BLaER1 treated with 17β-estradiol and CSF1 and Interleukin-3, amounts not matched to agents 10 nM and 100 nM (cell line): Measurements from ENCODE around the gene MICAL2.
"Not testable (repeated sequence)": the region's sequence is repeated elsewhere in the genome, so short reads cannot be mapped to it uniquely, and the experiment has no call there.

Experiments
- H3K27ac ChIP-seq, 11 experiments: shearing (Covaris generic); formaldehyde crosslinking; 2 replicates each; pipeline ENCODE4 v1.8.1; 2022
- H3K27me3 ChIP-seq, 11 experiments: shearing (Covaris generic); formaldehyde crosslinking; 2 replicates each; pipeline ENCODE4 v1.8.1; 2022
- H3K36me3 ChIP-seq, 11 experiments: shearing (Covaris generic); formaldehyde crosslinking; 2 replicates each; pipeline ENCODE4 v1.8.1; 2022
- H3K4me1 ChIP-seq, 10 experiments: shearing (Covaris generic); formaldehyde crosslinking; 2 replicates each; pipeline ENCODE4 v1.8.1; 2022
- H3K4me2 ChIP-seq, 11 experiments: shearing (Covaris generic); formaldehyde crosslinking; 2 replicates each; pipeline ENCODE4 v1.8.1; 2022
- H3K4me3 ChIP-seq, 10 experiments: shearing (Covaris generic); formaldehyde crosslinking; 2 replicates each; pipeline ENCODE4 v1.8.1; 2022
- H3K9ac ChIP-seq, 11 experiments: shearing (Covaris generic); formaldehyde crosslinking; 2 replicates each; pipeline ENCODE4 v1.8.1; 2022
- H3K9me3 ChIP-seq, 11 experiments: shearing (Covaris generic); formaldehyde crosslinking; replicated peaks in 1 of 11; 2 replicates each; pipeline ENCODE4 v1.8.1; 2022
- H4K20me1 ChIP-seq, 11 experiments: shearing (Covaris generic); formaldehyde crosslinking; 2 replicates each; pipeline ENCODE4 v1.8.1; 2022
- Cebpa-rat ChIP-seq, 11 experiments: shearing (Covaris generic); IDR thresholded peaks; 2 replicates each; pipeline ENCODE4 v1.8.1; 2022

MICAL2 gene

DNA sequence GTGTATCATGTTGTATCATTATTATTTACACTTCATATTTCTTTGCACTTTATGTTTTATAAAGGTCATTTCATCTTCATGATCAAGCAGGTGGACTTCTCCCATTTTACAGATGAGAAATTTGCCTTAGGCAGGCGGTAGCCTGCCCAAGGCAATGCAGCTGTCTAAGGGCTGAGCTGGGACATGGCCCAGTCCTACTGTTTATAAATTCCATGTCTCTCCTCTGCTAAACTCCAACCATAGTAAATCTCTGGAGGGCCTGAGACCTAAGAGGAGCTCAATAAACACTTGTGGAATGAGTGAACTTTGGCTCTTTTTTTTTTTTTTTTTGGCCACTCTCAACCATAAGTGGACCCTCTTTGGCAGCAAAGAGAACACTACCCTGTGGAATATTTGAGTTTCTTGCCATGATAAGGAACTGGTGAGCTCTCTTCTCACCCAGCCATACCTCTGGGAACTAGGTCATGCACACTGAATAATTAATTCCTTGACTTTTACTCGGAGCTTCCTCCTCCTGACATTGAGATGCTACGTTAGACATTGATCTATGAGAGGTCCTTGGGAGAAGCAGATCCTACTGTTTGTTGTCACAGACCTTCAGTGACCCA is 29.9 kb downstream of the MICAL2 start:
- no peak for TF ChIP-seq Cebpa-rat (IDR thresholded peaks at IDR 0.05)
- Histone ChIP-seq H3K36me3 (peaks cover 0 to 11% (median 0%) of the 10 kb centered on the region in 11 experiments; a peak in 4 of 22 replicates), H3K4me1 (peaks cover 22 to 57% (median 30%) of the 10 kb centered on the region in 10 experiments)

DNA sequence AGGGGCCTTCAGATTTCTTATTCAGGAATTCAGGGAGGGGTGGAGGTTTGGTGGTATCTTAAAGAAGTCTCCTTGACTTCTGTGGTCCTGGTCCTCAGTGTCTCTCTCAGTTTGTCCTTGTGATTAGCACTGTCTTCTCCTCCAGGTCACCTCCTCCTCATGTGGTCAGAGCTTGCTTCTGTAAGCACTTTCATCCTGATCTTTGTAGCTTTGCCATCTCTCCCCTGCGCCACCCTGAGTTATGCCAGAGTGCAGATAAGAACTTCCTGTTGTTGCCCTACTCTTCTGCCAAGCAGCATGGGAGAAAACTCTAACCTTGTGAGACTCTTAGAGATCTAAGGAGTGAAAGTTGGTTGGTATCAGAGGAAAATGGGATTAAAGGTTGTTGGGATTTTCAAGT is 30.9 kb downstream of the MICAL2 start:
- peak overlapping the region in 7 of 11 experiments; percentile 0 to 58 (median 22); a peak in 11 of 22 replicates for H3K4me2 ChIP-seq
- no peaks in the 10 kb centered on the region for H3K9me3 ChIP-seq
- TF ChIP-seq Cebpa-rat (IDR thresholded peaks at IDR 0.05) = no peak
- no peak overlapping the region for H3K27ac ChIP-seq
- no peaks in the 10 kb centered on the region for H4K20me1 ChIP-seq
- H3K9ac ChIP-seq = no peak overlapping the region
- H3K36me3 ChIP-seq = peaks cover 0 to 11% (median 0%) of the 10 kb centered on the region in 11 experiments; a peak in 4 of 22 replicates
- H3K27me3 ChIP-seq = no peaks in the 10 kb centered on the region
- no peak overlapping the region for H3K4me3 ChIP-seq
- peaks cover 26 to 59% (median 33%) of the 10 kb centered on the region in 10 experiments for H3K4me1 ChIP-seq

More for the DNA sequence above, 29.9 kb downstream of the MICAL2 start:
- Histone ChIP-seq H3K27ac (no peak overlapping the region), H3K9me3 (no peaks in the 10 kb centered on the region), H3K27me3 (no peaks in the 10 kb centered on the region), H3K4me3 (no peak overlapping the region), H3K9ac (no peak overlapping the region), H4K20me1 (no peaks in the 10 kb centered on the region), H3K4me2 (peak overlapping the region in 2 of 11 experiments; percentile 52 to 58; a peak in 4 of 22 replicates)

DNA sequence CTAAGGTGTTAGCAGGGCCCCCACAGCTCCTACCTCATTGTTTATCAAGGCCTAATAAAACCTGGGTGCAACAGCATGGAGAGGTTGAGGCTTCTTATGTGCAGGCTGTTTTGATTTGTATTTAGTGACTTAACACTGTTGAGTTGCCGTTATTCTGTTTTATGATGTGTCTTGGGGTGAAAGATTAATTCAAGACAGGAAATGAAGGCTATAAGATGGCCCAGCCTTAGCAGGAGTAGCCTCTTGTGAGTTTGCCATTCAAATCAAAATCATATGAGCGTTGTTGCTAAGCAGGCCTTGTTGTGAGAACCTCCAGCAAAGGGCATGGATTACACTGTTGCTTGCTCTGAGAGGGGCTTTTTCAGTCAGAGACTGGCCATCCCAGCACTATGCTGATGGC is 31.8 kb downstream of the MICAL2 start:
- no peak for TF ChIP-seq Cebpa-rat (IDR thresholded peaks at IDR 0.05)
- Histone ChIP-seq H3K4me2 (peak overlapping the region in 3 of 11 experiments; percentile 9 to 58 (median 52); a peak in 5 of 22 replicates), H3K36me3 (peaks cover 0 to 11% (median 0%) of the 10 kb centered on the region in 11 experiments; a peak in 4 of 22 replicates), H3K27me3 (no peaks in the 10 kb centered on the region), H3K9ac (no peak overlapping the region), H3K9me3 (no peaks in the 10 kb centered on the region), H3K27ac (no peak overlapping the region), H3K4me1 (peaks cover 26 to 59% (median 33%) of the 10 kb centered on the region in 10 experiments), H3K4me3 (no peak overlapping the region), H4K20me1 (no peaks in the 10 kb centered on the region)

DNA sequence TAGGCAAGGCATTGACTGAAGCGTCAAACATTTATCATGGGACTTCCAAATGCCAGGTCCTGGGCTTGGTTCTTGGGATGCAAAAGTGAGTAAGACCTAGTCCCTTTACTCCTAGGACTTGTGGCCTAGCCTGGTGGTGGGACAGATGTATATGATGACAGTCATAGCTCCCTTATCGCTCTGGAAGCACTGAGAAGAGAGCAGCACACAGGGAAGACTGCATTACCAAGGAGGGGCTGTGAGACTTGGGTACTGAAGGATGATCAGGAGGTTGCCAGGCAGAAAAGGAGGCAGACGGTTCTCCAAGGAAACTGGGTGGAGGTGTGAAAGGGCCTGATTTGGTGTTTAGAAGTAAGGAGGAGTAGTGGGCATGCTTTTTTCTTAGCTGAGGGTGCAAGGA is 32.5 kb downstream of the MICAL2 start:
- no peaks in the 10 kb centered on the region for H3K27me3 ChIP-seq
- H3K9me3 ChIP-seq = no peaks in the 10 kb centered on the region
- H3K9ac ChIP-seq = no peak overlapping the region
- no peak overlapping the region for H3K27ac ChIP-seq
- peak overlapping the region in 7 of 11 experiments; percentile 54 to 80 (median 69); a peak in 9 of 22 replicates for H3K4me2 ChIP-seq
- H3K36me3 ChIP-seq = peaks cover 0 to 11% (median 0%) of the 10 kb centered on the region in 11 experiments; a peak in 4 of 22 replicates
- no peak for TF ChIP-seq Cebpa-rat (IDR thresholded peaks at IDR 0.05)
- no peaks in the 10 kb centered on the region for H4K20me1 ChIP-seq
- peaks cover 32 to 62% (median 40%) of the 10 kb centered on the region in 10 experiments for H3K4me1 ChIP-seq
- no peak overlapping the region for H3K4me3 ChIP-seq

DNA sequence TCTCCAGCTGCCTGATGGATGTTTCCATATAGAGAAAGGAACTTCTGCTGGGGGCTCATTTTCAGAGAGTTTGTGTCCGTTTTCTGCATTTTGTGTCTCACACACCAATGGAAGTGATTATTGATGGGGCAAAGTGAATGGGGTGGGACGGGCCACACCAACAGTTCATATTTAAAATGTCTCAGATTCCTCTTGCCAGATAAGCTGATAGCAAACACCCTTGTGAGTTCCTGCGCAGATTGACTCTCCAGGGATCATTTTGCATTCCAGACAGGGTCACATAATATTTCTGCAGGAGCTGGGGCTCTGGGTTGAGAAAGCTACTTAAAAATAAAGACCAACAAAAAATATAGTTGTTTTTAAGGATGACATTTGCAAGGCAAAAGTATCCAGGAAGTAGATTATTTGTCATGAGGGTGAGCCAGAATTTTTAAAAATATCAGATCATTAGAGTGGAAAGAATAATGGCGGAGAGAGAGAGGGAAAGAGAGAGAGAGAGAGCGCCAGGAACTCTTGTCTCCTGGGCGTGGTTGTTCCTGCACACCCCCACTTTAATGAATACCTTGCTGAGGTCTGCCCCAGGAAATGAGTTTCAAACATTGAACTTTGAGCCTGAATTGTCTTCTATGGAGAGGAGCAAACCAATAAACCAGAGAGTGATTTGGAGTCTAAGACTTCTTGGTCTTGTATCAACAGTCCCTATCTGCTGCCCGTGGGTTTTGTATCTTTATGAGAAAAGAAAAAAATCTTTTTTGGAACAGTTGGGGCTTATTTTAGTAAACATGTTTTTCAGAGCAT is 33.3 kb downstream of the MICAL2 start:
- Histone ChIP-seq H3K27me3 (no peaks in the 10 kb centered on the region), H3K27ac (peak overlapping the region in 7 of 11 experiments; percentile 11 to 64 (median 36); a peak in 11 of 22 replicates), H3K9me3 (no peaks in the 10 kb centered on the region), H3K36me3 (peaks cover 0 to 8% (median 0%) of the 10 kb centered on the region in 11 experiments; a peak in 4 of 22 replicates), H3K4me2 (peak overlapping the region; percentile 43 to 81 (median 71)), H3K4me1 (peaks cover 40 to 63% (median 47%) of the 10 kb centered on the region in 10 experiments), H3K9ac (peak overlapping the region in 2 of 11 experiments; percentile 35 to 53; a peak in 2 of 22 replicates), H4K20me1 (no peaks in the 10 kb centered on the region), H3K4me3 (no peak overlapping the region)
- no peak for TF ChIP-seq Cebpa-rat (IDR thresholded peaks at IDR 0.05)

DNA sequence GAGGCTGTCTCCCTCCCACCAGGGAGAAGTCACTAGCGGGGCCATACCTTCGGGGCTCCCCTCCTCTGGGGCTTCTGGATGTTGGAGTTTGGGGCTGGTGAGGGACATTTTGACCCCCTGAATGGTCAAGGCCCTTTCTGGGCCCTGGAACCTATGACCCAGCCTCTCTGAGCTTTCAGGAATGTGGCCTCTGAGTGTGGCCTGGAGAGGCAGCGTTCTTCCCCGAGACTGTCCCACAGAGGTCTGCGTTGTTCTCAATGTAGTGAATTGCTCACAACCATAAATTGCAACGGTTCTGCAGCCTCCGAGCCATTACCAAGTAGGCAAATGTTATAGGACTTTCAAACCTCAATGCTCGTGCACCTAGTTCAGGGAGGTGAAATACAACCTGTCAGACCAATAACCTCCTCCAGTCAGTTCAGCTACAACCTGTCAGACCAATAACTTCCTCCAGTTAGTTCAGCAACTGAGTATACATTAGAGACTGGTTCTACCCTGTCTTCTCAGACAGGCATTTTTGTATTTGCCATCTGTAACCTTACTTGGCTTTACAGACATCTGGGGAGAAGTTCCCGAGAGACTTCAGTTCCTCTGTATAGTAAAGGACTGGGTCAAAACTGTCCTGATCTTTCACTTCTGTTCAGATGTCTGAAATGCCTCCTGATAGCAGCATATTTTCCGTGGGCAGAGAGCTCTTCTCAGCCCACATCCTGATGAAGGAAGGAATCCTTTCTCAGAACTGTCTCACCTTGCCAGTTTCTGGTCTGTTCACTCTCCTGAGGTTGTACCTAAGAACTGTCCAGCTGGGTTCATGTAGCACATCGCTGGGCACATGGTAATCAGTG is 34.2 kb downstream of the MICAL2 start:
- no peaks in the 10 kb centered on the region; a peak in 2 of 22 replicates for H3K36me3 ChIP-seq
- H3K4me1 ChIP-seq = peaks cover 48 to 72% (median 56%) of the 10 kb centered on the region in 10 experiments
- peak overlapping the region in 8 of 11 experiments; percentile 20 to 64 (median 42); a peak in 15 of 22 replicates for H3K27ac ChIP-seq

GRCh38 chr11:12146678-12147077 is 36.3 kb downstream of the MICAL2 start:
- peaks cover 68 to 82% (median 72%) of the 10 kb centered on the region in 10 experiments for H3K4me1 ChIP-seq
- H3K4me2 ChIP-seq, H4K20me1 ChIP-seq: not testable (repeated sequence)

More for the DNA sequence above, 34.2 kb downstream of the MICAL2 start:
- no peaks in the 10 kb centered on the region for H3K27me3 ChIP-seq
- peak overlapping the region in 4 of 11 experiments; percentile 18 to 53 (median 37); a peak in 7 of 22 replicates for H3K9ac ChIP-seq
- no peaks in the 10 kb centered on the region for H4K20me1 ChIP-seq
- TF ChIP-seq Cebpa-rat (IDR thresholded peaks at IDR 0.05) = no peak
- H3K4me3 ChIP-seq = no peak overlapping the region
- H3K4me2 ChIP-seq = peak overlapping the region; percentile 43 to 81 (median 71)
- no peaks in the 10 kb centered on the region for H3K9me3 ChIP-seq

GRCh38 chr11:12147827-12148226 is 37.4 kb downstream of the MICAL2 start:
- Histone ChIP-seq H3K4me3 (no peak overlapping the region), H3K36me3 (no peaks in the 10 kb centered on the region), H3K9me3 (no peaks in the 10 kb centered on the region), H4K20me1 (no peaks in the 10 kb centered on the region), H3K4me1 (peaks cover 73 to 83% (median 82%) of the 10 kb centered on the region in 10 experiments), H3K27me3 (no peaks in the 10 kb centered on the region), H3K4me2 (peak overlapping the region; percentile 8 to 88 (median 72); a peak in 18 of 22 replicates), H3K9ac (peak overlapping the region in 2 of 11 experiments; percentile 32 to 43; a peak in 2 of 22 replicates), H3K27ac (peak overlapping the region in 6 of 11 experiments; percentile 68 to 82 (median 77); a peak in 11 of 22 replicates)
- no peak for TF ChIP-seq Cebpa-rat (IDR thresholded peaks at IDR 0.05)

More at GRCh38 chr11:12146678-12147077, 36.3 kb downstream of the MICAL2 start:
- not testable (repeated sequence) for H3K4me3 ChIP-seq, H3K9ac ChIP-seq, H3K9me3 ChIP-seq, H3K36me3 ChIP-seq, H3K27ac ChIP-seq, H3K27me3 ChIP-seq
